ENCODE results near the gene FAM107B.

FAM107B gene

GRCh38 chr10:14527134-14527844, 247.4 kb downstream of the FAM107B start:
- DNase-seq, result no peak

DNA sequence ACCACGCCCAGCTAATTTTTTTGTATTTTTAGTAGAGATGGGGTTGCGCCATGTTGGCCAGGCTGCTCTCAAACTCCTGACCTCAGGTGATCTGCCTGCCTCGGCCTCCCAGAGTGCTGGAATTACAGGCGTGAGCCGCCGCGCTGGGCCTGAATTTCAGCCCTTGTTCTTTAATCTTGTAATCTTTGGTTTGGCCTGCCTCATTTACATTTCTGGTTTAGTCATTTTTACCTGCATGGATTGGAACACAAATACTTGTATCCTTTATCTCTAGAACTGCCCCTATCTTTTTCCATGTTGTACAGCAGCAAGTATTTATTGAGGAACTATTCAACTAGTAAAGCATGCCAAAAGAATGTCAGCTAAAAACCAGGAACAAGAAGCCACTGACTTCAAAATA, 248.4 kb downstream of the FAM107B start:
- no peak for DNase-seq

DNA sequence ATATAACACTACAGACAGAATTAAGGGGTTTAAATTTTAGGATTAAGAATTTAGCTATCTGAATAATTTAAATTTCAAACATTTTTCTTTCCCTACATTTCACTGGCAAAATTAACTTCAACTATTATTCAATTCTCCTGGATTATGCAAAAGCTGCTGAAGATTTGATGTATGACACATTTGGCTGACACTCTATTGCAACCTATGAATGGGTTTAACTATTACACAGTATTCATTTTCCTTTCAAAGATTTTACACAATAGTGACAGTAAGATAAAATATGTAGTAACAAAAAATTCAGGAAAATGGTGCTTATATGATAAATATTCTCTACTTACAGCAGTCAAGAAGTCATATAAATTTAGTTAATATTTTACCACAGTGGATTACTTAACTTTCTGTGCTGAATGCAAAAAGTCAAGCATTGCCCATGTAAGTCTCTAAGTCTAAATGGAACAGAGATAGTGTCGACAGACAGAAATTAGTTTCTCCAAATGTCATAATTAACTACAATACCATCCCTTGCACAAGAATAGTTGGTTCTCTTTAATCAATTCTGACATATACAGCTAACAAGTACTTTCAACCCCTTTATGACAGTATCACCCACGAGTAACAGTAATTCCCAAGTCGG, 249.9 kb downstream of the FAM107B start:
- no peak for DNase-seq

GRCh38 chr10:14523286-14523685, 251.4 kb downstream of the FAM107B start:
- DNase-seq, result no peak

DNA sequence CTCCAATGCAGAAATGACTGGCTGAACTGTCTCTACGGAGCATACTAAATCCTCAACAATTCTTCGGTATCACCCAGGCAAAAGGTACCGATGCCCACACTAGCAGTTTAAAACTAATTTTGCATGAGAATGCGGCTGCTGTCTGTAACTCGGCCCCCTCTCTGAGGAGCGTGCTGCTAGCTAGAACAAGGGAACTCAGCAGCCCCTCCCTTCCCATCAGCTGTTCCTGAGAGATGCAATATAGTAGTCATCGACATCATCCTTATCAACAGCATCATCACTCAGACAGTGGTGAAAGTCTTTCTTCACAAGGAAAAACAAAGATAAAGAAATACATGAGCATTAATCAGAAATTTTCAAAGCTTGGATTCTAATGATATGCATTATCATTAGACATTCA, 254.9 kb downstream of the FAM107B start:
- no peak for DNase-seq

- DNase-seq, result no peak
Measured at GRCh38 chr10:14518149-14518548, 256.5 kb downstream of the FAM107B start.

DNA sequence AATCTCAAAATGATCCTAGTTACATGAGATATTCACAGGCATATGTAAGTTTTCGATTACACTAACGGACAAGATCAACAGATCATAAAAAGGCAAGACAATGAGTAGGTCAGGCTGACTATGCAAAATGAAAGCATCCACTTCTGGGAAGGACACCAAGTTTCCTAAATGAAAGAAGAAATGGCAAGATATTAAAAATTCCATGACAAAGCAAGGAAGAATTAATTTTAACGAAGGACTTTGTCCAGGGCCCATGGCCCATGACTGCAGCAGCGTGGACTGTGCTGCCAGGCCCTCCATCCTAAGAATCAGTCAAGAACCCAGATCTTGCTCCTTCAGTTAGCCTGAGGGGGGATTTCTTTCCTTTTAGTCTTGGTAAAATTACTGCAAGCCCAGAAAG, 261.6 kb downstream of the FAM107B start:
- DNase-seq, result no peak

DNA sequence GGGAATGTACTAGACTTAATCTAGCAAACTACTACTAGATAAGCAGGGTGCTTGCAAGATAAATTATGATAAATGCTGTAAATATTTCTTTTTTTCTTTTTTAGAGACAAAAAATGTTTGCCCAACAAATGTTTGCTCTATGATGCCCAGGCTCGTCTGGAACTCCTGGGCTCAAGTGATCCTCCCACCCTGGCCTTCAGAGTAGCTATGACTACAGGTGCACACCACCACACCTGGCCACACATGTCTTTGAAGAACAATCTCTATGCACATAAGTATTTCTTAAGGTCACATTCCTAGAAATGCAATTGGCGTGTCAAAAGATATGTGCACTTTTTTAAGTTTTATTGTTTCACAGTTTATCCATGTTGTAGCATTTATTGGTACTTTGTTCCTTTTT, 264.4 kb downstream of the FAM107B start:
- DNase-seq, result no peak

GRCh38 chr10:14508725-14509124, 266.0 kb downstream of the FAM107B start:
- DNase-seq, result no peak

DNA sequence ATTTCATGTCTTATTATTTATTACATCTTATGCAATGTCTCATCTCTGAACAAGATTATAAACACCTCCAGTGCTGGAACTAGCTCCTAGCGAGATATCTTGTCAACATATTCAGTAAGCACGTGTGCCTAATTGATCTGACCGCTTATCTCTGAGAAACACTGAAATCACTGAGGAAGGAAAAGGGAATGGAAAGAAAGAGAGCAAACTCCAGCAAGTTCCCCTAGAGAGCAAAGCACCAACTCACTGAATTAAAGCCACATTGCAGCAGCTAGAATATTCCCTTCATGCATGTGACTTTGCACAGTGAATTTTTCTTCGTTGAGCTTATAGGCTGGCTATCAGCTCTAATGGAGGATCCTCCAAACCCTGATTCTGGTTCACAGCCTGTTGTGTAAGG, 266.9 kb downstream of the FAM107B start:
- DNase-seq, result peak; percentile 14

- DNase-seq, result peak; percentile 80
Measured at GRCh38 chr10:14507176-14507575, 267.5 kb downstream of the FAM107B start.

- DNase-seq, result no peak
Measured at GRCh38 chr10:14502431-14502830, 272.3 kb downstream of the FAM107B start.

DNA sequence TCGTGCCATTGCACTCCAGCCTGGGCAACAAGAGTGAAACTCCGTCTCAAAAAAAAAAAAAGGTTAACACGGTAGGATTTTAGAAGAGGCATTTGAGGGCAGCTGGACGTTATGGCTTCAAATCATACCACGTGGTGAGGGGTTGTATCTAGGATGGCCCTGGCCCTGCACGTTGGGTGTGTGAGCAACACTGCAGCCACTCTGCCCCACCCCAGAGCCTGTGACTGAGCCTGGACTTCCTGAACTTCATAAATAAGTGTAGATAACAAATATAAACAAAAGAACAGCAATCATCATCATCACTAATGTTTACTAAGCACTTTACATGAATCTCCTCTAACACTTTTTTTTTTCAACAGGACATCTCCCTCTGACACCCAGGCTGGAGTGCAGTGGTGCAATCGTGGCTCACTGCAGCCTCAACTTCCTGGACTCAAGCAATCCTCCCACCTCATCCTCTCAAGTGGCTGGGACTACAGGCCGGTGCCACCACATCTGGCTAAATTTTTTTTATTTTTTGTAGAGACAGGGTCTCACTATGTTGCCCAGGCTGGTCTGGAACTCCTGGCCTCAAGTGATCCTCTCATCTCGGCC, 274.4 kb downstream of the FAM107B start:
- DNase-seq, result no peak

DNA sequence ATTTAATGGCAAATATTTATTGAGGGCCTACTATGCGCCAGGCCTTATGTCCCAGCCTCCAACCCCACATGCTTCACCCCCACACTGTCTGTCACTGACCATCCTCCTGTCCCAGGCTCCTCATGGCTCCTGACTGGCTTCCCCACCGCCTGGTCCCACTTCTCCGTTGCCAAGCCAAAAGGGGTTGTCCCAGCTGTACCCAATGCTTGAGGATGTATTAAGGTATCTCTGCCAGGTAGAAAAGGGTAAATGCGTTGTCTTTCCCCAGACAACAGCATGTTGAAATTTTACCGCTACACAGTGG, 275.1 kb downstream of the FAM107B start:
- no peak for DNase-seq

DNA sequence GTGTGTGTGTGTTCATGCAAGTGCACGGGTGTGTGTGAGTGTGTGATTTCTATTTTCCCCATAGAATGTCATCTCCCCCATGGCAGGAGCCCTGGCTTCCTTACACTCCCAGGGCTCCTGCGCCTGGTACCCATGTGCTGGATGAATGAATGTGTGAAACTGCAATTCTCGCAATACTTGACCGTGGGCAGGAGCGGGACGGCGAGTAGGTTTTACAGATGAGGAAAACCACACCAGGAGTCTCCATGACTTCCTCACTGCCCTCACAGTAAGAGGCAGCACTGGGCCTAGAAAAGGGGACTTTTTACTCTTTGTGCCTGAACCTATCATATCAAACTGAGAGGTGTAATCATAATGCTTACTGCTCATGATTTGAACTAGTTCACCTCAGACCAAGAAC, 276.4 kb downstream of the FAM107B start:
- no peak for DNase-seq

DNA sequence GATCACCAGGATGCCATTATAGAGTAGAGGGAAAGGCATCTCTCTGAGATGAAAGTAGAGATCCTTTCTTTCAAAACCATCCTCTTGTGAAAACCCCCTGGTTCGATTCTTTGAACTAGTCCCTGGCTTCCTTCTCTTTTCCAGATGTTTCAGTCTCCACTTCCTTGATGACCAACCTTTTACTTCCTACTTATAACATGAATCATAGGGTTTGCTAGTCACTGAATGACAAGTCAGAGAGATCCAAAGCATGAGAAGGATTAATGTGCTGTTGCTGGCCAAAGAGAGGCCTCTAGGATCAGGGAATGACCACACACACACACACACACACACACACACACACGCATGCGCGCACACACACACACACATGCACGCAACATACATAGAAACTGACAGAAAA, 282.9 kb downstream of the FAM107B start:
- DNase-seq, result no peak

DNA sequence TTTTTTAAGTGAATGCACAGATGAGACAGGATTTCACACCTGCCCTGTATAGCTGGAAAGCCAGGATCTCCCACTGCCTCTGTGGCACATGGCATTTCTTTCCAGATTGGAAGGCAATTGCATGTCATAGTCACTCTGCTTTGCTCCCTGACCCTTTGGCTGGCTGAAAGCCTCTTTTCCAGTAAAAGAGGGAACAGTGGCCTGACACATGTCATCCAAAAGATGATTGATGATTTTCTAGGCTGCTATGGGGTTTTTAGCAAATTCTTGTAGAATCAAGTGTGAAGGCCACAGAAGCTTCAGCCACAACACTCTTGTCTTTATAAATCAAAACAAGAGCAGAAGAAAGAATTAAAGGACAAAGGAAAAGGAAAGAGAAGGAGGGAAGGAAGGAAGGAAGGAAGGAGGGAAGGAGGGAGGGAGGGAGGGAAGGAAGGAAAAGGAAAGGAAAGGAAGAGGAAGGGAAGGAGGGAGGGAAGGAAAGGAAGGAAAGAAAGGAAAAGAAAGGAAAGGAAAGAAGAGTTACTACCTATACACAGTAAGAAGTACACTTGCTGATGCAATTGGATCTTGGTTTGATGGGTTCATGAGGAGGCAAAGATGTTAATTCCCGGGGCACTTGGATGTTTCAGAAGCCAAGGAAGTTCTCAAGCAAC, 285.0 kb downstream of the FAM107B start:
- no peak for DNase-seq

GRCh38 chr10:14487488-14487883, 287.2 kb downstream of the FAM107B start:
- DNase-seq, result no peak

- no peak for DNase-seq
Measured at GRCh38 chr10:14486777-14487487, 287.8 kb downstream of the FAM107B start.

GRCh38 chr10:14485986-14486385, 288.7 kb downstream of the FAM107B start:
- DNase-seq, result no peak

GRCh38 chr10:14483417-14483816, 291.3 kb downstream of the FAM107B start:
- DNase-seq, result no peak

DNA sequence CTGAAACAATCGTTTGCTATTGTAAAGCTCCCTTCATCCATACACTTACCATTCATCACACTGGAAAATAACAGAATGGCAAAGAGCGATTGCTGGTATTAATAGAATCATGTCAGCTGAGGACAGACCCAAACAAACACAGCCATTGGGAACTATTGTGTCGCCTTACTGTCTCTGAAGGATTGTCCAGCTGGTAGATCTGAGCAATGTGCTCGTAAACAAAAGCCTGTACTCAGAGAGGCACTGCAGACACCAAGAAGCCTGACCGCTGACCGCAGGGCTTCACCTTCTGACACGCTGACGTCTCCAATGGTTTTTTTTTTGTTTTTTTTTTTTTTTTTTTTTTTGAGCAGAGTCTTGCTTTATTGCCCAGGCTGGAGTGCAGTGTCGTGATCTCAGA, 292.9 kb downstream of the FAM107B start:
- DNase-seq, result no peak

GRCh38 chr10:14481014-14481413, 293.7 kb downstream of the FAM107B start:
- no peak for DNase-seq

GRCh38 chr10:14478604-14479003, 296.1 kb downstream of the FAM107B start:
- peak; percentile 14 for DNase-seq
